ENCODE results near the gene RBMS1.
"Not testable (repeated sequence)": the region's sequence is repeated elsewhere in the genome, so short reads cannot be mapped to it uniquely, and the experiment has no call there.

RBMS1 gene

DNA sequence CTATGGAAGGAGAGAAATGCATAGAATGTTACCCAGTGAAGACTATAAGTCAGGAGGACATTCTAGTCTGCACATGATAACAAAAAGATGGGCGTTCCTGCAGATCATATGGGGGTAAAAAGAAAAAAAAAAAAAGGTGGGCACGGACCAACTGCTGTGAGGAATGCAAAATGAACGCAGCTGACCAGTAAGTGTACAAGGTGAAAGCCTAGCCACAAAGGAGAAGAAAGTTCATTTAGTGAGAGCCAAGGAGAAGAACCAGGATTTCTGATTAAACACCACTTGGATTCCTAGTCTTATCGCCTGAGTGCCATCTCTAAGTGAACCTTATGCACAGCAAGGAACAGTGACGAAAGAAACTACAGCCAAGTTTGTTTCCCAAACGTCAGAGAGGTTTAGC, 26.5 kb downstream of the RBMS1 start:
- FAIRE-seq: no peak

DNA sequence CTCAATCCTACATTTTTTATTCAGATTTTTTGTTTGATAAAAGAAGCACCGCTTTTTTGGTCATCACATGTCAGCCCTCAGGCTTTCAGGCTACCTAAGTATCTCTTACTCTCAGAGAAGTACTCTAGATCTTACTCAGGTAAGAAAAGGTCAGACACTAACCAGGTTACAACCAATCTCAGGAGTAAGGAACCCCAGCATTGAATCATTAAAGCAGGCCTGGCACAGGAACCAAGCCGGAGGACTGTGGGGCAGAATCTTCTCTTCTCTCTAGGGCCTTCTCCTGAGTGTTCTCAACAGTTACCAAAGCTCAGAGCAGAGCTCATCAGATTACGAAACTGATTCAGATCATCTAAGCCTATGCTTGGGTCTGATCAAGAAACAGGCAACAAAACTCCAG, 28.2 kb downstream of the RBMS1 start:
- FAIRE-seq: no peak

- FAIRE-seq: no peak
These were observed 28.6 kb downstream of the RBMS1 start for GRCh38 chr2:160465002-160465401.

DNA sequence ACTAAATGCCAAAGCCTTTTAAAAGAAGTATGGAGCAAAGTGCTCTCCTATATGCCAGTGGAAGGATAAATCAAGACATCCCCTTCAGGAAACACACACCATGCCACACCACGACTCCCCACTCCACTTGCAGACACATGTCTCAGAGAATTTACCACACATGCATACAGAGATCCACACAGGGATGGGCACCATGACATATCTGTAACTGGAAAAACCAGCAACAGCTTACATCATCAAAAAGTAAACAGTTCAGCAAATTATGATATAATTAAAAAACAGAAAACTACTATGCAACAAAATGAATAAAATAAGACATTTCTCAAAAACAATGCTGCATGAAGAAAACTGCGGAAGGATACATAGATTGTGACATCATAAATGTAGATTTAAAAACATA, 29.6 kb downstream of the RBMS1 start:
- FAIRE-seq: no peak

GRCh38 chr2:160463245-160463644, 30.4 kb downstream of the RBMS1 start:
- FAIRE-seq: no peak

DNA sequence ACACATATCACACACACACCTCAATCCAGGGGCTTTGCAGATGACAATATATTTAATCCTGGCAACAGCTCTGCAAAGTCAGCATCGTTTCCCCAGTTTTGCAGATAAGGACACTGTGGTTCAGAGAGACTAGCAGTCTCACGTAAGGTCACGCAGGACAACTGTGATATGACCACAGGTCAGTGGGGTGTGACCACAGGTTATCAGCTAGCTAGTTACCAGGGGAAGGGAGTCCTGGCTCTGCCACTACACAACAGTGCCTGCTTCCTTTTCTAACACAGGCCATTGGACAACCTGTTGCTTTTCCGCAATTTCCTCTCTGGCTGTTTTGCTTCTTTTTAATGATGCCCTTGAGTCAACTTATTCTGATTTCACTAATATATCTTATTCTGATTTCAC, 33.3 kb downstream of the RBMS1 start:
- FAIRE-seq: no peak

DNA sequence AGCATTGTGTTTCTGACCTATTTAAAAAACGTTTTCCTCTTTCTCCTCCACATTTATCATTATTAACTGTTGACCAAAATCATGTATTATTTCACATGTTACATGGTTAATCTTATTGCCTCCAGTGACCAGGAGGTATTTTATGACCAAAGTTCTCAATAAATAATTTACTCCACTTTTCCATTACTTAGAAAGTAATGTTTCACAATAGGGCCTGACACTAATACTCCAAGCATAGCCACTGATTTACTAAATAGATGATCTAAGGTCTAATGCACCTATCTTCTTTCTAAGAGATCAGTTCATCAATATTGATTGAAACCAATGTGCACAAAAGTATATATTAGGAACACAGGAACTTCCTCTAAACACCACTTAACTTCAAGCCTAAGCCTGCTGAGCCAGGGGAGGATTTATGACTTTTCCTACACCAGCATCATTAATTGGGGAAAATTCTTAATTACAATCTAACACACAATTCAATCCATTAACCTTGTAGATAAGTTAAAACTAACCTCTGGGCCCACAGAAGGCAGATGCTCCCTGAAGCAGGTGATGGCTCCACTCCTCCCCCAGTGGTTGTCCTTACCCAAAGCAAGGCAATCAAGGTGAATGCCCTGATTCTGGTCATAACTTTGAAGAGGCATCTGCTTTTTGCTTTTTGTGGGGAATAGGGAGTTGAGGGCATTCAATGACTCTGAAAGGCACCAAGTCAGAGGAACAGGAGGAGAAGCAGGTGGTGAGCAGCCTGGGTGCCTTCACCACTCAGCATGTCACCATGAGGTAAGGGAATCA, 33.9 kb downstream of the RBMS1 start:
- no peak for FAIRE-seq

- no peak for FAIRE-seq
These were observed 34.7 kb downstream of the RBMS1 start for GRCh38 chr2:160458718-160459453.

- FAIRE-seq: no peak
These were observed 36.0 kb downstream of the RBMS1 start for GRCh38 chr2:160457588-160457987.

- no peak for FAIRE-seq
These were observed 39.4 kb downstream of the RBMS1 start for GRCh38 chr2:160454070-160454797.

DNA sequence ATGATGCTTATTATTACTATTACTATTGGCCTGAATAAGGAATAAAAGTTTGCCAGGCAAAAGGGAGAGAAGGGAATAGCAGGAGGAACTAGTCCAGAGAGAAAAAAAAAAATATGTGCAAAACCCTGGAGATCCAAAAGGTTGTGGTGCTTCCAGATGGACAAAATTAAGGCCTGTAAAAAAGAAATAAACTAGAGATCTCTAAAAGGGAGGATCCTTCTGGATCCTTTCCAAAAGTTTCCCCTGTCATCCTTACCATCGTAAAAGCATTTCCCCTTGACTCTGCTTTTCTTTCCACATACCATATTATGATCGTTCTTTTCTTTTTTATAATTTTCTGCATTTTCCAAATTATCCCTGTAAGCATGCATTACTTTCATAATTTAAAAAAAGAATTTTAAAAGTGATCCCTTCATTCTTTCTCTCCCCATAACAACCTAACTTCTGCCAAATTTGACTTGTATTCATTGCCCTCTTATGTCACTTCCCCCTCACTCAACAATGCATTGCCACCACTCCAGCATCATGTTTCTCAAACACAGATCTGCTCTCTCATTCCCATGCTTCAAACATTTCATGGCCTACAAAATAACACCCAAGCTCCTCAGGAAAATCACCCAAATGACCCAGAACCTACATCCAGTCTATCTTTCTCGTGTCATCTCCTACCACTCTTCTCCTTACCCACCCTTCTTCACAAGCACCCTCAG, 40.3 kb downstream of the RBMS1 start:
- FAIRE-seq: no peak

GRCh38 chr2:160450486-160450885, 43.1 kb downstream of the RBMS1 start:
- FAIRE-seq: no peak

GRCh38 chr2:160448821-160449220, 44.8 kb downstream of the RBMS1 start:
- FAIRE-seq: not testable (repeated sequence)

GRCh38 chr2:160445673-160446072, 47.9 kb downstream of the RBMS1 start:
- no peak for FAIRE-seq

DNA sequence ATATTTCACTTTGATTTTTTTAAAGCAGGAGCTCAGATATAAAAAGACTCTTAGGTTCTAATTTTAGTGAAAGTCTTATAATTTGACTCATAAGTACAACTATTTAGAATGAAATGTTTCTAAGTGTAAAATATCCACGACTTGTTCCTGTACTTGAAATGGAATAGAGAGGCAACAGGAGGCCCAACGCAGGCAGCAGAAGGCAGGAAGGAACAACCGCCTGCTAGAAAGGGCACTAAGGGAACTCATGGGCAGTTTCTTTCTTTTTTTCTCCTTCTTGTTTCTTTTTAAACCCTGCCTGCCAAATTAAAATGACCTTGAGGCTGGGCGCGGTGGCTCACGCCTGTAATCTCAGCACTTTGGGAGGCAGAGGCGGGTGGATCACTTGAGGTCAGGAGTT, 51.0 kb downstream of the RBMS1 start:
- no peak for FAIRE-seq

- FAIRE-seq: no peak
These were observed 52.7 kb downstream of the RBMS1 start for GRCh38 chr2:160440888-160441287.

DNA sequence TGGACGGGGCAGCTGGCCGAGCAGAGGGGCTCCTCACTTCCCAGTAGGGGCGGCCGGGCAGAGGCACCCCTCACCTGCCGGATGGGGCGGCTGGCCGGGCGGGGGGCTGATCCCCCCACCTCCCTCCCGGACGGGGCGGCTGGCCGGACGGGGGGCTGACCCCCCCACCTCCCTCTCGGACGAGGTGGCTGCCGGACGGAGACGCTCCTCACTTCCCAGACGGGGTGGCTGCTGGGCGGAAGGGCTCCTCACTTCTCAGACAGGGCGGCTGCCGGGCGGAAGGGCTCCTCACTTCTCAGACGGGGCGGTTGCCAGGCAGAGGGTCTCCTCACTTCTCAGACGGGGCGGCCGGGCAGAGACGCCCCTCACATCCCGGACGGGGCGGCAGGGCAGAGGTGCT, 54.6 kb downstream of the RBMS1 start:
- not testable (repeated sequence) for FAIRE-seq

- no peak for FAIRE-seq
These were observed 56.3 kb downstream of the RBMS1 start for GRCh38 chr2:160437273-160437672.

DNA sequence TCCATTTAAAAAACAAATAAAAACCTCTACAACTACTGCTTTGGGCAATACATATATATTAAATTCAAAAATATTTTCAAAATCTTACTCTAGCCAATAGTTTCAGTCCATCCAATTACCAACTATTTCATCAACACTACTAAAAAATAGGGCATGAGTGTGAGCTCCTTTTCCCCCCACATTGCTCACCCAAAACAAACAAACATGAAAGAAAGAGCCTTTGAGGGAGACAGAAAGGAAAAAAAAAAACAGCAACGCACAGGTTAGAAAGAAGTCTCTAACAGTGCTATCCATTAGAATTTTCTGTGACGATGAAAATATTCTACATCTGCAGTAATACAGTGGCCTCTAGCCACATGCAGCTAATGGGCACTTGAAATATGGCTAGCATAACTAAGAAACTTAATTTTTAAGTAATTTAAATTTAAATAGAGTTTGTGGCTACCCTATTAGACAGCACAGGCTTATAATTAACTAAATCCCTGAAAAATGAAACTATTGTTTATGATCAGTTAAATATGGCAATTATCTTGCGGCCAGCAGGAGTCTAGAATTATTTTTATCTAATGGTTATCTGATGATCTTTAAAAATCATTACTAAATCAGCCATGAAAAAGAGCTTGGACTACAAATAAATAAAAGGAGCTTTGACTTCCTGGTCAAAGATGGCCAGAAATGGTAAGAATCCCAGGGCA, 59.2 kb downstream of the RBMS1 start:
- FAIRE-seq: no peak

DNA sequence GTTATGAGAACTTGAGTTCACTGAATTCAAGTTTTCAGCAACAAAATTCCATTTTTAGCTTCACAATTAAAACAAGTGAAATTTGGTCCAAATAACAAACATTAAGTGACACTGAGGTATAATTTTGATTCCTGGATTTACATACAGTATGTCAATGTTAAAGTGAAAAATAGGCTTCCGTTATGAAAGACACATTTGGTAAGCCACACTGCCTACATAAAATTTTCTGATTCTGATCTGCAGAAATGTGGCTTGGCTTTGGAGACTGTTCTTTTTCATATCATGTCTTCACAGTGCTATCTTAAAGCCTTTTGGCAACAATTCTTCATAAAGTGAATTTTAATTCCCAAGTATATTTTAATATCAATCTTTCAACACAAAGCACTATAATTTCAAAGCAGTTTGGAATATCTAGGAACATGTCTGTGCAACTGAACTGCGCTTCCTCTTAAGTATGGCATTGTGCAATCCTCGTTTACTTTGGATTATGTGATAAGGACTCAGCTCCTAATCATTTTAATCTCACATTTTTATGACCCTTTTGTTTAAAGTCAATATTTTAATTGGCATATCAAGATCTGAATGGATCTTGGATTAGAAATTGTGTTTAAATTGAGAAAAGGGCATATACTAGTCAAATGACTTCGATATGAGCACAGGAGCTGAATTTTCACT, 60.0 kb downstream of the RBMS1 start:
- FAIRE-seq: no peak

GRCh38 chr2:160432633-160433032, 61.0 kb downstream of the RBMS1 start:
- FAIRE-seq: no peak

DNA sequence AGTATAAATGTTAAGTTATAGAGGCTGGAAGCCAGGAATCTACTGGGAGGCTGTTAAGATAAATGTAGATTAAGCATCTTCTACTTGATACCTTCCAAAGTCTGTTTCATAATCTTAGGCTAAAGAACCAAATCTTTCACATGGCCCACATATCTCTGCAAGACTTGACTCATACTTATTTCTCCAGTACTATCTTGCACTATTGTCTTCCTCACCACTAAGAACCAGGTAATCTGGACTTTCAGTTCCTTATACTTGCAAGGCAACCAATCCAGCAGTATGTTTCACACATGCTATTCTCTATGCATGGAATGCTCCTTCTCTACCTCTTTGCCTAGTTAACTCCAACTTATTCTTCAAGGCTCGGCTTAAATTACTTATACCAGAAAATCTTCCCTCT, 62.2 kb downstream of the RBMS1 start:
- no peak for FAIRE-seq
